Calu3 (cell line): ENCODE measurements around the gene CRACR2A. TPM values are rescaled to one million over a fixed set of nuclear protein-coding genes. Genes with fewer than 3 reads are reported as not detected.
A peak's percentile ranks its signal among the peaks of the same experiment; 100 is the strongest.

Experiments used
- BruUV-seq: library from RNA; stranded (reverse); fragments of 400-500 nt; replicated peaks from 2 replicates; lab custom pipeline; 2021; lab: Mats Ljungman, UMichigan
- CTCF ChIA-PET: fragments of 300-600 bp; sonication (Branson Sonifier 250); formaldehyde crosslinking; loops from one replicate; lab custom pipeline; 2022; ENCODE audit warnings: antibody characterized with exemption; lab: Charles Lee
- DNase-seq: peaks from one replicate; pipeline ENCODE4 v3.0.0; 2022
- H3K27ac Mint-ChIP-seq: one replicate; pipeline ENCODE4 v1.8.0; 2022; ENCODE audit warnings: mixed read lengths; ENCODE audit not compliant: unreplicated experiment
- H3K27me3 Mint-ChIP-seq: one replicate; pipeline ENCODE4 v1.8.0; 2022; ENCODE audit warnings: mixed read lengths; ENCODE audit not compliant: unreplicated experiment
- H3K36me3 Mint-ChIP-seq: one replicate; pipeline ENCODE4 v1.8.0; 2022; ENCODE audit warnings: mild to moderate bottlenecking, moderate library complexity, mixed read lengths; ENCODE audit not compliant: insufficient read depth, unreplicated experiment
- H3K4me1 Mint-ChIP-seq: one replicate; pipeline ENCODE4 v1.8.0; 2022; ENCODE audit warnings: mild to moderate bottlenecking, low read depth, mixed read lengths; ENCODE audit not compliant: unreplicated experiment
- H3K4me3 Mint-ChIP-seq: one replicate; pipeline ENCODE4 v1.8.0; 2022; ENCODE audit warnings: mild to moderate bottlenecking, low read depth, moderate library complexity, mixed read lengths; ENCODE audit not compliant: unreplicated experiment
- H3K9me3 Mint-ChIP-seq: one replicate; pipeline ENCODE4 v1.8.0; 2022; ENCODE audit warnings: low read depth, mixed read lengths; ENCODE audit not compliant: unreplicated experiment
- intact Hi-C: fragments of 100-400 bp; cut with micrococcal nuclease; formaldehyde crosslinking; loops from one replicate; pipeline ENCODE4 v1.10.0; 2022; ENCODE audit not compliant: unreplicated experiment
- total RNA-seq: library from RNA; stranded (reverse); gene quantifications from 2 replicates; pipeline ENCODE4 v1.2.3, GENCODE V29; 2022
- TF ChIP-seq, protein P1 (sequence below): fragments of 200-600 bp; IDR thresholded peaks from one replicate; pipeline ENCODE4 v1.8.0; 2022; ENCODE audit warnings: antibody characterized with exemption; ENCODE audit not compliant: unreplicated experiment

The CRACR2A gene
- total RNA-seq, 1 experiment from 2014 or later, result 9.5 TPM

DNA sequence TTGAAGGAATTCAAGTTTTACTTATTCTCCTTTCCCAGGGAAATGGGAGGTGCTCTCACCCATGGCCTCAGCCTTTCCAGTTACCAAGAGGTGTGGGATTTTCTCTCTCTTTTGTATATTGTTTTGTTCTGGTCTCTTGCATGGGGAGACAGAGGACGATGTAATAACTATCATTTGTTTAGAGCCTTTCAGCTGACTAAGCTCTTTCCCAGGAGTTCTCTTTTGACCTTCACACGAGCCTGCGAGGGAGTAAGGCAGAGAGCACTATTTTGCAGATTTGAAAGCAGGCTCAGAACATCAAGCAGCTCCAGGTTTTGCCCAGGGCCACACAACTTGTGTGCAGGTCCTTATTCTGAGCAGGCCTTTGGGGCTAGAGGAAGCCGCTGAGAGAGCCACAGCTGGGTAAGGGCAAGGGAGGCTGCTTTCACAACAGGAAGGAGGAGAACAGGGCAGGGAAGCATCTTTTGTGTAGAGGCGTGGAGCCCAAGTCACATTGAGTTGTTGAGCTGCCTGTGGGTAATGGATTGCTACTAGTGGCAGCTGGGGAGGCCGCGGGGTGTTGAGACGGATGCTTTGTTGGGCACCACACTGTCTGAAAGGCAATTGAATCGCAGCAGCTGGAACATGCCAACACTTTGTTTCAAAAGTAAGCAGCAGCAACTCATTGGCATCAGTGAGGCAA lies 145.7 kb downstream of the CRACR2A start:
- peaks cover 56% of the 10 kb centered on the region for H3K27me3 Mint-ChIP-seq
- intact Hi-C loops, result no loop called here

GRCh38 chr12:3606128-3606527 lies 146.8 kb downstream of the CRACR2A start:
- no peak overlapping the region for H3K4me3 Mint-ChIP-seq
- intact Hi-C loops, result no loop called here
- CTCF ChIA-PET, result no interaction called here
- no peaks in the 10 kb centered on the region for H3K9me3 Mint-ChIP-seq
- BruUV-seq, result no TSS peak
- peaks cover 67% of the 10 kb centered on the region for H3K27me3 Mint-ChIP-seq
- H3K27ac Mint-ChIP-seq, result no peak overlapping the region
- no peaks in the 10 kb centered on the region for H3K36me3 Mint-ChIP-seq
- no peak for DNase-seq
- H3K4me1 Mint-ChIP-seq, result no peaks in the 10 kb centered on the region
- TF ChIP-seq, protein P1, sequence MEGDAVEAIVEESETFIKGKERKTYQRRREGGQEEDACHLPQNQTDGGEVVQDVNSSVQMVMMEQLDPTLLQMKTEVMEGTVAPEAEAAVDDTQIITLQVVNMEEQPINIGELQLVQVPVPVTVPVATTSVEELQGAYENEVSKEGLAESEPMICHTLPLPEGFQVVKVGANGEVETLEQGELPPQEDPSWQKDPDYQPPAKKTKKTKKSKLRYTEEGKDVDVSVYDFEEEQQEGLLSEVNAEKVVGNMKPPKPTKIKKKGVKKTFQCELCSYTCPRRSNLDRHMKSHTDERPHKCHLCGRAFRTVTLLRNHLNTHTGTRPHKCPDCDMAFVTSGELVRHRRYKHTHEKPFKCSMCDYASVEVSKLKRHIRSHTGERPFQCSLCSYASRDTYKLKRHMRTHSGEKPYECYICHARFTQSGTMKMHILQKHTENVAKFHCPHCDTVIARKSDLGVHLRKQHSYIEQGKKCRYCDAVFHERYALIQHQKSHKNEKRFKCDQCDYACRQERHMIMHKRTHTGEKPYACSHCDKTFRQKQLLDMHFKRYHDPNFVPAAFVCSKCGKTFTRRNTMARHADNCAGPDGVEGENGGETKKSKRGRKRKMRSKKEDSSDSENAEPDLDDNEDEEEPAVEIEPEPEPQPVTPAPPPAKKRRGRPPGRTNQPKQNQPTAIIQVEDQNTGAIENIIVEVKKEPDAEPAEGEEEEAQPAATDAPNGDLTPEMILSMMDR, result no peak

More for the DNA sequence above, 145.7 kb downstream of the CRACR2A start:
- CTCF ChIA-PET, result no interaction called here
- Mint-ChIP-seq H3K9me3 (no peaks in the 10 kb centered on the region), H3K4me3 (no peak overlapping the region), H3K4me1 (no peaks in the 10 kb centered on the region), H3K36me3 (no peaks in the 10 kb centered on the region), H3K27ac (no peak overlapping the region)
- no TSS peak for BruUV-seq
- TF ChIP-seq, protein P1, result no peak
- DNase-seq, result no peak

DNA sequence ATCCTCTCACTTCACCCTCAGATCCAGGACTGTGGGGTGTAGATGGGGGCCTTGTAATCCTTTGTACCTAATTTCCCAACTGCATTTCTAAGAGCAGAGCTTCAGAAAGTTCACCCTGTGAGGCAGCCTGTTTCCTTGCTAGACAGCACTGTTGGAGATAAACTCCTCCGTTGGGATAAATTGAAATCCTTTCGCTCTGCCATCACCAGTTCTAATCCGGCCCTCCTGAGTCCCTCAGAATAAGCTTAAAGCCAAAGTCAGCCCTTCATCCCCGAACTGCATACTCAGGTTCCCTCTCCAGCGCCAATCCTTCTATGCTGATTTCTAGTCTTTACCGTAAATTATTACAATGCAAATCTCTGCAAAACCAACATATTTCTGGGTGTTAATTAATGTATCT lies 147.2 kb downstream of the CRACR2A start:
- DNase-seq, result no peak
- Mint-ChIP-seq H3K27ac (no peak overlapping the region), H3K4me3 (no peak overlapping the region), H3K9me3 (no peaks in the 10 kb centered on the region), H3K4me1 (no peaks in the 10 kb centered on the region), H3K27me3 (peaks cover 71% of the 10 kb centered on the region), H3K36me3 (no peaks in the 10 kb centered on the region)
- TF ChIP-seq, protein P1, result no peak
- intact Hi-C loops, result no loop called here
- BruUV-seq, result no TSS peak
- CTCF ChIA-PET, result interaction anchor here (0.7 kb wide), 1 partner anchor 27 kb away, joined by 3 read pairs; no protein-coding TSS in a partner anchor

GRCh38 chr12:3604748-3605586 lies 147.9 kb downstream of the CRACR2A start:
- peak; percentile 57 for DNase-seq
- no peak overlapping the region for H3K4me3 Mint-ChIP-seq
- no peak overlapping the region for H3K27ac Mint-ChIP-seq
- H3K27me3 Mint-ChIP-seq, result peaks cover 78% of the 10 kb centered on the region
- H3K4me1 Mint-ChIP-seq, result no peaks in the 10 kb centered on the region
- TF ChIP-seq, protein P1, result no peak
- CTCF ChIA-PET, result interaction anchor here (0.7 kb wide), 1 partner anchor 27 kb away, joined by 3 read pairs; no protein-coding TSS in a partner anchor
- intact Hi-C loops, result no loop called here
- H3K9me3 Mint-ChIP-seq, result no peaks in the 10 kb centered on the region
- H3K36me3 Mint-ChIP-seq, result no peaks in the 10 kb centered on the region
- BruUV-seq, result no TSS peak
